Neural progenitor cell (in vitro differentiated cells): ENCODE results near the gene USP32. TPM values are rescaled to one million over a fixed set of nuclear protein-coding genes. Genes with fewer than 3 reads are reported as not detected.
"Not testable (repeated sequence)": the region's sequence is repeated elsewhere in the genome, so short reads cannot be mapped to it uniquely, and the experiment has no call there.

Experiments
- DNase-seq: peaks from one replicate; pipeline ENCODE4 v3.0.0-alpha.2; 2016; ENCODE audit warnings: low spot score
- H2AFZ ChIP-seq: fragments of 200-600 bp; sonication (generic); replicated peaks from 2 replicates; pipeline ENCODE4 v1.6.1; 2016; ENCODE audit warnings: antibody characterized with exemption
- H3F3A ChIP-seq: fragments of 200-600 bp; sonication (generic); 2 replicates; pipeline ENCODE4 v1.6.1; 2016; ENCODE audit warnings: antibody characterized with exemption, low read depth
- H3K27ac ChIP-seq: fragments of 200-600 bp; sonication (generic); 2 replicates; pipeline ENCODE4 v1.5.1; 2016; ENCODE audit warnings: mild to moderate bottlenecking
- H3K27me3 ChIP-seq: fragments of 200-600 bp; sonication (generic); 2 replicates; pipeline ENCODE4 v1.6.1; 2016; ENCODE audit warnings: mild to moderate bottlenecking, moderate library complexity
- H3K36me3 ChIP-seq: fragments of 200-600 bp; sonication (generic); 2 replicates; pipeline ENCODE4 v1.5.1; 2016
- H3K4me1 ChIP-seq: fragments of 200-600 bp; sonication (generic); 2 replicates; pipeline ENCODE4 v1.6.1; 2016; ENCODE audit warnings: mixed run types
- H3K4me2 ChIP-seq: fragments of 200-600 bp; sonication (generic); 2 replicates; pipeline ENCODE4 v1.6.1; 2016
- H3K4me3 ChIP-seq: fragments of 200-600 bp; sonication (generic); 2 replicates; pipeline ENCODE4 v1.5.1; 2016
- H3K79me2 ChIP-seq: fragments of 200-600 bp; sonication (generic); 2 replicates; pipeline ENCODE4 v1.6.1; 2016; ENCODE audit warnings: low read depth
- H3K9ac ChIP-seq: fragments of 200-600 bp; sonication (generic); 2 replicates; pipeline ENCODE4 v1.6.1; 2016
- H3K9me3 ChIP-seq: fragments of 200-600 bp; sonication (generic); 2 replicates; pipeline ENCODE4 v1.5.1; 2016; ENCODE audit warnings: low read depth
- H4K20me1 ChIP-seq: fragments of 200-600 bp; sonication (generic); 2 replicates; pipeline ENCODE4 v1.6.1; 2016; ENCODE audit warnings: low read depth
- H3K27ac Mint-ChIP-seq: 3 replicates; pipeline ENCODE4 v1.8.0; 2021; ENCODE audit warnings: mixed read lengths
- H3K27me3 Mint-ChIP-seq: 2 replicates; pipeline ENCODE4 v1.8.0; 2022; ENCODE audit warnings: low read depth, mild to moderate bottlenecking, inconsistent platforms, moderate library complexity, mixed read lengths; ENCODE audit not compliant: insufficient read depth
- H3K36me3 Mint-ChIP-seq: 3 replicates; pipeline ENCODE4 v1.8.0; 2021; ENCODE audit warnings: mixed read lengths
- H3K4me1 Mint-ChIP-seq: 3 replicates; pipeline ENCODE4 v1.8.0; 2021; ENCODE audit warnings: mixed read lengths
- H3K4me3 Mint-ChIP-seq: 3 replicates; pipeline ENCODE4 v1.8.0; 2021; ENCODE audit warnings: mild to moderate bottlenecking, moderate library complexity, mixed read lengths
- H3K9me3 Mint-ChIP-seq: 3 replicates; pipeline ENCODE4 v1.8.0; 2020; ENCODE audit warnings: mixed read lengths
- CTCF ChIP-seq: fragments of 200-600 bp; sonication (generic); IDR thresholded peaks from 2 replicates; pipeline ENCODE4 v1.5.1; 2017; ENCODE audit warnings: antibody characterized with exemption, mild to moderate bottlenecking
- EZH2 ChIP-seq: fragments of 200-600 bp; sonication (generic); IDR thresholded peaks from 2 replicates; pipeline ENCODE4 v1.6.1; 2017; ENCODE audit warnings: antibody characterized with exemption, mild to moderate bottlenecking, moderate library complexity
- EZH2phosphoT487 ChIP-seq: fragments of 200-600 bp; sonication (generic); IDR thresholded peaks from 2 replicates; pipeline ENCODE4 v1.6.1; 2017; ENCODE audit warnings: antibody characterized with exemption
- total RNA-seq: library from RNA; depleted of rRNA; stranded (reverse); fragments of >200 nt; gene quantifications from 2 replicates; pipeline ENCODE4 v1.2.3, GENCODE V29; 2015; ENCODE audit warnings: low replicate concordance

The USP32 gene
- total RNA-seq, 1 donor from 2014 or later: 45.0 TPM

- no peak for DNase-seq
- peaks cover 9% of the 10 kb centered on the region for H4K20me1 ChIP-seq
- no peaks in the 10 kb centered on the region for H3K4me1 Mint-ChIP-seq
- H3K79me2 ChIP-seq: peaks cover 50% of the 10 kb centered on the region
- no peak overlapping the region for H3K27ac ChIP-seq
- H3K36me3 ChIP-seq: no peaks in the 10 kb centered on the region
- no peak overlapping the region for H3K4me3 ChIP-seq
- no peaks in the 10 kb centered on the region for H3K27me3 ChIP-seq
- no peak overlapping the region for H3K4me2 ChIP-seq
- peaks cover 11% of the 10 kb centered on the region for H3F3A ChIP-seq
- no peak overlapping the region for H3K27ac Mint-ChIP-seq
- no peaks in the 10 kb centered on the region for H3K27me3 Mint-ChIP-seq
- H3K9me3 ChIP-seq: no peaks in the 10 kb centered on the region
- H3K36me3 Mint-ChIP-seq: peaks cover 5% of the 10 kb centered on the region
- no peak for TF ChIP-seq EZH2
- TF ChIP-seq EZH2phosphoT487: no peak
- TF ChIP-seq CTCF: no peak
- no peaks in the 10 kb centered on the region for H3K9me3 Mint-ChIP-seq
- no peak overlapping the region for H2AFZ ChIP-seq
- no peak overlapping the region for H3K4me3 Mint-ChIP-seq
- H3K4me1 ChIP-seq: peaks cover 3% of the 10 kb centered on the region
- H3K9ac ChIP-seq: no peak overlapping the region
Measured at GRCh38 chr17:60333628-60334031, 58.3 kb downstream of the USP32 start.

DNA sequence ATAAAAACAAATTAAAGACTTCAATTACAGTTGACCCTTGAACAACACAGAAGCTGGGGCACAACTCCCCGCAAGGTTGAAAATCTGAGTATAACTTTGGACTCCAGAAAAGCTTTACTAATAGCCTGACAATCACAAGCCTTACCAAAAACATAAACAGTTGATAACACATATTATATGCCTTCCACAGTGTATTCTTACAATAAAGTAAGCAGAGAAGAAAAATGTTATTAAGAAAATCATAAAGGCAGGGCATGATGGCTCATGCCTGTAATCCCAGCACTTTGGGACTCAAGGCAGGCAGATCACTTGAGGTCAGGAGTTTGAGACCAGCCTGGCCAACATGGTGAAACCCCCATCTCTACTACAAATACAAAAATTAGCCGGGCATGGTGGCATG, 58.9 kb downstream of the USP32 start:
- not testable (repeated sequence) for H3K27ac Mint-ChIP-seq, H3K9ac ChIP-seq, H3K36me3 ChIP-seq, H3K4me3 Mint-ChIP-seq, H3K27me3 Mint-ChIP-seq, H3K9me3 Mint-ChIP-seq, H3K4me3 ChIP-seq, H3K9me3 ChIP-seq, H2AFZ ChIP-seq, H3K27me3 ChIP-seq, DNase-seq, H3K4me1 ChIP-seq, H3K4me2 ChIP-seq, H3K27ac ChIP-seq, H3K36me3 Mint-ChIP-seq, H3K4me1 Mint-ChIP-seq
- H3F3A ChIP-seq: peaks cover 16% of the 10 kb centered on the region
- H3K79me2 ChIP-seq: peaks cover 54% of the 10 kb centered on the region
- H4K20me1 ChIP-seq: peaks cover 14% of the 10 kb centered on the region

GRCh38 chr17:60332574-60332973, 59.4 kb downstream of the USP32 start:
- peaks cover 13% of the 10 kb centered on the region for H3K4me1 ChIP-seq
- H3K79me2 ChIP-seq: peaks cover 59% of the 10 kb centered on the region
- peaks cover 20% of the 10 kb centered on the region for H3F3A ChIP-seq
- H2AFZ ChIP-seq: no peak overlapping the region
- peaks cover 2% of the 10 kb centered on the region for H3K4me1 Mint-ChIP-seq
- no peak overlapping the region for H3K27ac Mint-ChIP-seq
- no peaks in the 10 kb centered on the region for H3K9me3 Mint-ChIP-seq
- no peak overlapping the region for H3K4me2 ChIP-seq
- H3K27me3 Mint-ChIP-seq: no peaks in the 10 kb centered on the region
- H3K4me3 ChIP-seq: no peak overlapping the region
- DNase-seq: no peak
- no peaks in the 10 kb centered on the region for H3K36me3 ChIP-seq
- no peaks in the 10 kb centered on the region for H3K9me3 ChIP-seq
- TF ChIP-seq CTCF (no peak), EZH2 (no peak)
- H3K4me3 Mint-ChIP-seq: no peak overlapping the region
- no peak overlapping the region for H3K27ac ChIP-seq
- H4K20me1 ChIP-seq: peaks cover 19% of the 10 kb centered on the region
- no peaks in the 10 kb centered on the region for H3K27me3 ChIP-seq
- no peak overlapping the region for H3K9ac ChIP-seq
- peaks cover 5% of the 10 kb centered on the region for H3K36me3 Mint-ChIP-seq

GRCh38 chr17:60330731-60331130, 61.2 kb downstream of the USP32 start:
- H4K20me1 ChIP-seq: peaks cover 33% of the 10 kb centered on the region
- no peaks in the 10 kb centered on the region for H3K36me3 ChIP-seq
- Mint-ChIP-seq H3K27me3 (peaks cover 2% of the 10 kb centered on the region), H3K9me3 (no peaks in the 10 kb centered on the region), H3K27ac (no peak overlapping the region), H3K4me1 (peaks cover 8% of the 10 kb centered on the region), H3K4me3 (no peak overlapping the region), H3K36me3 (peaks cover 6% of the 10 kb centered on the region)
- H3F3A ChIP-seq: peaks cover 24% of the 10 kb centered on the region
- peaks cover 18% of the 10 kb centered on the region for H3K4me1 ChIP-seq
- no peak overlapping the region for H3K4me2 ChIP-seq
- no peak overlapping the region for H3K9ac ChIP-seq
- no peak overlapping the region for H3K27ac ChIP-seq
- H3K4me3 ChIP-seq: no peak overlapping the region
- H3K27me3 ChIP-seq: no peaks in the 10 kb centered on the region
- TF ChIP-seq EZH2phosphoT487 (no peak), CTCF (no peak), EZH2 (no peak)
- no peaks in the 10 kb centered on the region for H3K9me3 ChIP-seq
- peaks cover 72% of the 10 kb centered on the region for H3K79me2 ChIP-seq
- DNase-seq: no peak
- no peak overlapping the region for H2AFZ ChIP-seq
